ENCODE results near the gene NFIX.

- TF ChIP-seq CTCF (IDR thresholded peaks at IDR 0.05 in 4 of 5, conservative IDR thresholded peaks at IDR 0.05 in 1 of 5), result no peak
- TF ChIP-seq POLR2A (IDR thresholded peaks at IDR 0.05), result no peak
Measured at GRCh38 chr19:13089857-13090507, 94.7 kb downstream of the NFIX start.

All from gastrocnemius medialis (tissue), 4 donors.